ENCODE measurements around the gene ASPHD1. TPM values are rescaled to one million over a fixed set of nuclear protein-coding genes. Genes with fewer than 3 reads are reported as not detected.

The ASPHD1 gene
- total and polyA plus RNA-seq, 8 donors: 0.42 to 15.6 (median 0.63) TPM

- Histone ChIP-seq H3K36me3 (peaks cover 3 to 75% of the 10 kb centered on the region in 2 donors), H3K27me3 (no peaks in the 10 kb centered on the region), H3K27ac (no peak overlapping the region), H3K4me3 (no peak overlapping the region), H3K9me3 (no peaks in the 10 kb centered on the region), H3K4me1 (no peaks in the 10 kb centered on the region)
- intact Hi-C loops (cut with DNase I): no loop called here
- no peak for ATAC-seq
- TF ChIP-seq, protein P1, sequence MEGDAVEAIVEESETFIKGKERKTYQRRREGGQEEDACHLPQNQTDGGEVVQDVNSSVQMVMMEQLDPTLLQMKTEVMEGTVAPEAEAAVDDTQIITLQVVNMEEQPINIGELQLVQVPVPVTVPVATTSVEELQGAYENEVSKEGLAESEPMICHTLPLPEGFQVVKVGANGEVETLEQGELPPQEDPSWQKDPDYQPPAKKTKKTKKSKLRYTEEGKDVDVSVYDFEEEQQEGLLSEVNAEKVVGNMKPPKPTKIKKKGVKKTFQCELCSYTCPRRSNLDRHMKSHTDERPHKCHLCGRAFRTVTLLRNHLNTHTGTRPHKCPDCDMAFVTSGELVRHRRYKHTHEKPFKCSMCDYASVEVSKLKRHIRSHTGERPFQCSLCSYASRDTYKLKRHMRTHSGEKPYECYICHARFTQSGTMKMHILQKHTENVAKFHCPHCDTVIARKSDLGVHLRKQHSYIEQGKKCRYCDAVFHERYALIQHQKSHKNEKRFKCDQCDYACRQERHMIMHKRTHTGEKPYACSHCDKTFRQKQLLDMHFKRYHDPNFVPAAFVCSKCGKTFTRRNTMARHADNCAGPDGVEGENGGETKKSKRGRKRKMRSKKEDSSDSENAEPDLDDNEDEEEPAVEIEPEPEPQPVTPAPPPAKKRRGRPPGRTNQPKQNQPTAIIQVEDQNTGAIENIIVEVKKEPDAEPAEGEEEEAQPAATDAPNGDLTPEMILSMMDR (IDR thresholded peaks at IDR 0.05): no peak
- no peak for DNase-seq
Measured at GRCh38 chr16:29916979-29917378, 16.7 kb downstream of the ASPHD1 start.

GRCh38 chr16:29920288-29921033 lies 20.2 kb downstream of the ASPHD1 start:
- no peak for DNase-seq
- ATAC-seq: no peak
- intact Hi-C loops (cut with DNase I): loop anchor here (10.0 kb wide), 2 partner anchors 56 to 84 kb away; partner anchors contain the start of gene CDIPT (in 1 of the 2)
- Histone ChIP-seq H3K27ac (no peak overlapping the region), H3K9me3 (no peaks in the 10 kb centered on the region), H3K27me3 (no peaks in the 10 kb centered on the region), H3K4me1 (peaks cover 7 to 18% of the 10 kb centered on the region in 2 donors), H3K36me3 (peaks cover 3 to 68% of the 10 kb centered on the region in 2 donors), H3K4me3 (no peak overlapping the region)
- TF ChIP-seq, protein P1 (IDR thresholded peaks at IDR 0.05): no peak

- intact Hi-C loops (cut with DNase I): loop anchor here (10.0 kb wide), 2 partner anchors 56 to 84 kb away; partner anchors contain the start of gene CDIPT (in 1 of the 2)
- no peak for ATAC-seq
- H3K4me1 ChIP-seq: peaks cover 7 to 18% of the 10 kb centered on the region in 2 donors
- TF ChIP-seq, protein P1 (IDR thresholded peaks at IDR 0.05): no peak
- H3K36me3 ChIP-seq: peaks cover 3 to 68% of the 10 kb centered on the region in 2 donors
- no peak overlapping the region for H3K27ac ChIP-seq
- H3K9me3 ChIP-seq: no peaks in the 10 kb centered on the region
- no peak for DNase-seq
- no peaks in the 10 kb centered on the region for H3K27me3 ChIP-seq
- no peak overlapping the region for H3K4me3 ChIP-seq
Measured at GRCh38 chr16:29921034-29921385, 20.7 kb downstream of the ASPHD1 start.

DNA sequence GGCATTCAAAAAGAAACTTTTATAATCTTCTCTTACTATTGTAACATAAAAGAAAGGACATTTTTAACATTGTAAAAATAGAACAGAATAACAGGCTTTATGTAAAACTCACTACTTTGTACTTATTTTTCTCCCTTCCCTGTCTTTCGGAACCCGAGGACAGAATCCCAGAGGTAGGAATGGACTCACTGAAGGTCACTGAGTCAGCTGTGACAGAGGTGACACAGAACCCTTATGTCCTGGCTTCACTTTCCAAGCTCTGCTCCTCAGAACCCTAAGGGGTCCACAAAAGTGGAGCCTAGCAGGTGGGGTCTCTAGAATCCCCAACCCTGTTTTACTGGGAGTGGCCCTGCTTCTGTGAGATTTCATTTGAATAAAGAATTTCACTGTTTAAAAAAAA lies 22.0 kb downstream of the ASPHD1 start:
- no peaks in the 10 kb centered on the region for H3K27me3 ChIP-seq
- TF ChIP-seq, protein P1 (IDR thresholded peaks at IDR 0.05): no peak
- DNase-seq (no peak), ATAC-seq (no peak)
- H3K36me3 ChIP-seq: peaks cover 3 to 59% of the 10 kb centered on the region in 2 donors
- intact Hi-C loops (cut with DNase I): loop anchor here (10.0 kb wide), 2 partner anchors 58 to 82 kb away; partner anchors contain the start of gene CDIPT (in 1 of the 2)
- H3K9me3 ChIP-seq: no peaks in the 10 kb centered on the region
- H3K4me1 ChIP-seq: peaks cover 7 to 27% of the 10 kb centered on the region in 2 donors
- H3K4me3 ChIP-seq: no peak overlapping the region
- no peak overlapping the region for H3K27ac ChIP-seq

GRCh38 chr16:29922986-29923501 lies 22.8 kb downstream of the ASPHD1 start:
- intact Hi-C loops (cut with DNase I): loop anchor here (10.0 kb wide), 2 partner anchors 58 to 82 kb away; partner anchors contain the start of gene CDIPT (in 1 of the 2)

More at GRCh38 chr16:29922986-29923501, 22.8 kb downstream of the ASPHD1 start:
- no peak overlapping the region for H3K4me3 ChIP-seq
- TF ChIP-seq, protein P1 (IDR thresholded peaks at IDR 0.05): no peak
- no peak for DNase-seq
- H3K27ac ChIP-seq: no peak overlapping the region
- H3K4me1 ChIP-seq: peaks cover 7 to 28% of the 10 kb centered on the region in 2 donors
- H3K9me3 ChIP-seq: no peaks in the 10 kb centered on the region
- H3K36me3 ChIP-seq: peaks cover 3 to 53% of the 10 kb centered on the region in 2 donors
- no peaks in the 10 kb centered on the region for H3K27me3 ChIP-seq
- ATAC-seq: no peak

Data from left lung (tissue), 10 donors.